ENCODE results near the gene WDFY1. TPM values are rescaled to one million over a fixed set of nuclear protein-coding genes. Genes with fewer than 3 reads are reported as not detected.

WDFY1 gene
- total and polyA plus RNA-seq, 3 donors from 2014 or later: 29.5 to 62.9 (median 49.4) TPM

DNA sequence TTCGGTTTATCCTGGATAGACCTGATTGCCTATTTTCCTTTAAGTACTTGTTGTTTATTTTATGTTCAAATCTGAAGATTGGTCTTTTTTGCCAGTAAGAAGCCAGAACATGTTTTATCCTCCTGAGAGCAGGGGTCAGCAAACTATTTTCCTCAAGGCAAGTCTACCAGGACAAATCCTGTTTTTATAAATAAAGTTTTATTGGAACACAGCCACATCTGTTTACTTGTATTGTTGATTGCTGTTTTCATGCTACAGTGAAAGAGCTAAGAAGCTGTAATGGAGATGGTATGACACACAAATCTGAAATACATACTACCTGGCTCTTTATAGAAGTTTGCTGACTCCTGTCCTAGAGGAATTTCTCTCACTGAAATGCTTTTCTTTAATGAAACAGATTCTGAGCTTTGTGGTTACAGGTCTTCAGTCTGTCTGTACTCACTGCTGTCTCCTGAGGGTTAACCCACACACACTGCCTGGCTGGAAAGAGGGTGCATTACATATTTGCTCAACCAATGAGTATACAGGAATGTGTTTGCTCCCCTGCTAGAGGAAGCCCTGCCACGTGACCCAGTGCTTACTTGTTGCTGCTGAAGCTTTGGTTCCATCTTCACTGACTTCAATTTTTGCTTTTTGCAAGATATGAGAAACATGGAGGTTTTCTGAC is 34.7 kb upstream of the WDFY1 start:
- Histone ChIP-seq H3K36me3 (ENCODE audit: low read depth, missing control alignments) (no peaks in the 10 kb centered on the region), H3K9me3 (no peaks in the 10 kb centered on the region), H3K4me1 (no peaks in the 10 kb centered on the region), H3K27me3 (no peaks in the 10 kb centered on the region), H3K4me3 (no peak overlapping the region), H3K27ac (no peak overlapping the region)
- no peak for DNase-seq
- TF ChIP-seq, protein P1, sequence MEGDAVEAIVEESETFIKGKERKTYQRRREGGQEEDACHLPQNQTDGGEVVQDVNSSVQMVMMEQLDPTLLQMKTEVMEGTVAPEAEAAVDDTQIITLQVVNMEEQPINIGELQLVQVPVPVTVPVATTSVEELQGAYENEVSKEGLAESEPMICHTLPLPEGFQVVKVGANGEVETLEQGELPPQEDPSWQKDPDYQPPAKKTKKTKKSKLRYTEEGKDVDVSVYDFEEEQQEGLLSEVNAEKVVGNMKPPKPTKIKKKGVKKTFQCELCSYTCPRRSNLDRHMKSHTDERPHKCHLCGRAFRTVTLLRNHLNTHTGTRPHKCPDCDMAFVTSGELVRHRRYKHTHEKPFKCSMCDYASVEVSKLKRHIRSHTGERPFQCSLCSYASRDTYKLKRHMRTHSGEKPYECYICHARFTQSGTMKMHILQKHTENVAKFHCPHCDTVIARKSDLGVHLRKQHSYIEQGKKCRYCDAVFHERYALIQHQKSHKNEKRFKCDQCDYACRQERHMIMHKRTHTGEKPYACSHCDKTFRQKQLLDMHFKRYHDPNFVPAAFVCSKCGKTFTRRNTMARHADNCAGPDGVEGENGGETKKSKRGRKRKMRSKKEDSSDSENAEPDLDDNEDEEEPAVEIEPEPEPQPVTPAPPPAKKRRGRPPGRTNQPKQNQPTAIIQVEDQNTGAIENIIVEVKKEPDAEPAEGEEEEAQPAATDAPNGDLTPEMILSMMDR (IDR thresholded peaks at IDR 0.05): no peak
- TF ChIP-seq POLR2A (IDR thresholded peaks at IDR 0.05): no peak
- WGBS, 2 donors: 85 to 93% methylated on average over 2 of the region's 2 CpGs
- intact Hi-C loops (cut with DNase I; ENCODE audit: low total_unique reads): no loop called here

DNA sequence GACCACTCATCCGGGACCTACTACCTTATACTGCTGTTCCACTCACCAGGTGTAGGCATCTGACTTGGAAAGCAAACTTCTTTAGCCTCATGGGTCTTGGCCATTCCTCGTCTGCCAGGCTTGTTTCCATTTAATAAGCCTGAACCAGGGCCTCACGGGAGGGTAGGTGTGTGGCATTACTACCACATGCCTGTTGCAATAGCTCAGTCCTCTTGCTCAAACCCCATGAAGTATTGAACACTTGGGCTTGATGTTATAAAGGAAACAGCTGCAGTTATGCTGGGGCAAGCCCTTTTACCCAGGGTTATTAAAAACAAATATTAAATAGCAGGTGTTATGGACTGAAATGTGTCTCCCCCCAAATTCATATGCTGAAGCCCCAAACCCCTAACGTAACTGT is 33.3 kb upstream of the WDFY1 start:
- no peaks in the 10 kb centered on the region for H3K4me1 ChIP-seq
- 91 to 92% methylated on average over 4 of the region's 4 CpGs for WGBS, 2 donors
- H3K36me3 ChIP-seq (ENCODE audit: low read depth, missing control alignments): no peaks in the 10 kb centered on the region
- no peak for DNase-seq
- no peak overlapping the region for H3K27ac ChIP-seq
- no peak for TF ChIP-seq POLR2A (IDR thresholded peaks at IDR 0.05)
- TF ChIP-seq, protein P1 (IDR thresholded peaks at IDR 0.05): no peak
- H3K9me3 ChIP-seq: no peaks in the 10 kb centered on the region
- no peaks in the 10 kb centered on the region for H3K27me3 ChIP-seq
- intact Hi-C loops (cut with DNase I; ENCODE audit: low total_unique reads): no loop called here
- no peak overlapping the region for H3K4me3 ChIP-seq

DNA sequence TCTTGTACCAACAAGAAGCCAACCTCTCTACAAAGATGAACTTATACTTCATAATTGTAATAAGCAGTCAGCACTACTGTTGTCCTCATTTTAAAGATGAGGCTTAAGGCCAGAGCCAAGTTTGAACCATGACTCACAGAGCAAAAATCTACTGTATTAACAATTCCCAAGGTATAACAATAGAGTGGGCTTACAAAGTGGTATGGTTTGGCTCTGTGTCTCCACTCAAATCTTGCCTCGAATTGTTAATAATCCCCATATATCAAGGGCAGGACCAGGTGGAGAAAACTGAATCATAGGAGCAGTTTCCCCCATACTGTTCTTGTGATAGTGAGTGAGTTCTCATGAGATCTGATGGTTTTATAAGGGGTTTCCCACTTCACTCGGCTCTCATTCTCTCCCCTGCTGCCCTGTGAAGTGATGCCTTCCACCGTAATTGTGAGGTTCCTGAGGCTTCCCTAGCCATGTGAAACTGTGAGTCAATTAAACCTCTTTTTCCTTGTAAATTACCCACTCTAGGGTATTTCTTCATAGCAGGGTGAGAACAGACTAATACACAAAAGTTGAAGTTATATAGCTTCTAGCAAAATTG is 31.6 kb upstream of the WDFY1 start:
- 72 to 84% methylated on average over 3 of the region's 3 CpGs for WGBS, 2 donors
- Histone ChIP-seq H3K4me1 (peaks cover 5% of the 10 kb centered on the region), H3K9me3 (no peaks in the 10 kb centered on the region), H3K4me3 (no peak overlapping the region), H3K27ac (no peak overlapping the region), H3K36me3 (ENCODE audit: low read depth, missing control alignments) (no peaks in the 10 kb centered on the region), H3K27me3 (no peaks in the 10 kb centered on the region)
- intact Hi-C loops (cut with DNase I; ENCODE audit: low total_unique reads): no loop called here
- DNase-seq: no peak
- no peak for TF ChIP-seq POLR2A (IDR thresholded peaks at IDR 0.05)
- TF ChIP-seq, protein P1 (IDR thresholded peaks at IDR 0.05): no peak

DNA sequence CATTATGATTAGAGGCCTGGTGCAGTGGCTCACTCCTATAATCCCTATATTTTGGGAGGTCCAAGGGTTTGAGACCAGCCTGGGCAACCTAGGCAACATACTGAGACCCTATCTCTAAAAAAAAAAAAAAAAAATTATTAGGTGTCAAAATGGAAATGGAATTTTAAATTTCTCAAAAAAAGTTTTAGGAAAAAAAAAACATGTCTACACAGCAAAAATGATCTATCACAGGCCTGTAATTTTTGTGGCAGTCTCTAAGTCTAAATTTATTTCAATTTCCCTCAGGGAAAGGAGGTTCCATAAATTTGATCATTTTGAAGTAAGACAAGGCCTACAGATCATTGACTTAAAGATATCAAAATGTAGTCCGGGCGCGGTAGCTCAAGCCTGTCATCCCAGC is 28.5 kb upstream of the WDFY1 start:
- H3K27me3 ChIP-seq: no peaks in the 10 kb centered on the region
- DNase-seq: no peak
- no peak overlapping the region for H3K27ac ChIP-seq
- TF ChIP-seq, protein P1 (IDR thresholded peaks at IDR 0.05): no peak
- TF ChIP-seq POLR2A (IDR thresholded peaks at IDR 0.05): no peak
- H3K4me3 ChIP-seq: no peak overlapping the region
- intact Hi-C loops (cut with DNase I; ENCODE audit: low total_unique reads): no loop called here
- H3K9me3 ChIP-seq: no peaks in the 10 kb centered on the region
- no peaks in the 10 kb centered on the region for H3K36me3 ChIP-seq (ENCODE audit: low read depth, missing control alignments)
- peaks cover 5% of the 10 kb centered on the region for H3K4me1 ChIP-seq
- WGBS, 2 donors: 90 to 94% methylated on average over 3 of the region's 3 CpGs

DNA sequence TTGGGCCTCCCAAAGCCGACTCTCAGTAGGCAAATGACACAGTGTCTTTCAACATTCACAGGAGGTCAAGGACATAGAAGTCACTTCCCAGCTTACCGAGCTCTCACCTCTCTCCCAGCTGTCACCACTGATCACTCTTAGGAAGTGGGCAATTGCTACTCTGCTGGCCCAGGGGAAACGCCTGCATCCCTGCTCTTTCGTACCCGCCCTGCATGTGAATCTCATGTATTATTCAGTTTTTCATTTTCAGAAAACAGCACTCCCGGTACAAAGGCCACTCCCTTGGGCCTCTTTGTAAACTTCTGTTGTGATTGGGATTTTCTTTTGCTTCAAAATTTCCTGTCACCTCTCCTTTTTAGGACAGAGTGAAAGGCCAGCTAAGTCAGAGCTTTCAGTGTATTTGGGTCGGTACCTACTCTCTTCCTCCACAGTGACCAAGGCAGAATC is 27.5 kb upstream of the WDFY1 start:
- no peak for DNase-seq
- Histone ChIP-seq H3K4me3 (no peak overlapping the region), H3K27ac (no peak overlapping the region), H3K9me3 (no peaks in the 10 kb centered on the region), H3K27me3 (no peaks in the 10 kb centered on the region), H3K4me1 (peaks cover 5% of the 10 kb centered on the region), H3K36me3 (ENCODE audit: low read depth, missing control alignments) (no peaks in the 10 kb centered on the region)
- TF ChIP-seq, protein P1 (IDR thresholded peaks at IDR 0.05): no peak
- TF ChIP-seq POLR2A (IDR thresholded peaks at IDR 0.05): no peak
- WGBS, 2 donors: 65 to 66% methylated on average over 7 of the region's 7 CpGs
- intact Hi-C loops (cut with DNase I; ENCODE audit: low total_unique reads): no loop called here
